GM19468 (cell line): ENCODE data around the gene PTPRD.
A peak's percentile ranks its signal among the peaks of the same experiment; 100 is the strongest.

ENCODE experiments used
- ATAC-seq: cut with Tn5 transposase; IDR thresholded peaks from one replicate; pipeline ENCODE4 v1.9.1; 2021; ENCODE audit warnings: mild to moderate bottlenecking, moderate library complexity, moderate number of reproducible peaks; ENCODE audit not compliant: unreplicated experiment; ENCODE audit errors: extremely low read depth

PTPRD gene

GRCh38 chr9:9799287-9799686 is 813.5 kb downstream of the PTPRD start:
- ATAC-seq = no peak

GRCh38 chr9:9792144-9792857 is 820.5 kb downstream of the PTPRD start:
- peak; percentile 48 for ATAC-seq

- ATAC-seq = no peak
Observed at GRCh38 chr9:9791611-9792010, 821.2 kb downstream of the PTPRD start.

- ATAC-seq = peak; percentile 34
Observed at GRCh38 chr9:9790216-9790872, 822.5 kb downstream of the PTPRD start.

- no peak for ATAC-seq
Observed at GRCh38 chr9:9783711-9784110, 829.1 kb downstream of the PTPRD start.

- no peak for ATAC-seq
Observed at GRCh38 chr9:9783211-9783610, 829.6 kb downstream of the PTPRD start.

GRCh38 chr9:9778293-9778692 is 834.5 kb downstream of the PTPRD start:
- ATAC-seq = no peak

- ATAC-seq = no peak
Observed at GRCh38 chr9:9774471-9774870, 838.3 kb downstream of the PTPRD start.

GRCh38 chr9:9771314-9771713 is 841.5 kb downstream of the PTPRD start:
- no peak for ATAC-seq

- ATAC-seq = no peak
Observed at GRCh38 chr9:9764821-9765220, 848.0 kb downstream of the PTPRD start.

- ATAC-seq = no peak
Observed at GRCh38 chr9:9754186-9754585, 858.6 kb downstream of the PTPRD start.

- ATAC-seq = no peak
Observed at GRCh38 chr9:9753266-9753665, 859.5 kb downstream of the PTPRD start.

- no peak for ATAC-seq
Observed at GRCh38 chr9:9752722-9753121, 860.1 kb downstream of the PTPRD start.

GRCh38 chr9:9751996-9752395 is 860.8 kb downstream of the PTPRD start:
- ATAC-seq = no peak

- no peak for ATAC-seq
Observed at GRCh38 chr9:9750719-9751118, 862.1 kb downstream of the PTPRD start.

GRCh38 chr9:9749591-9749990 is 863.2 kb downstream of the PTPRD start:
- no peak for ATAC-seq

- ATAC-seq = no peak
Observed at GRCh38 chr9:9747787-9748186, 865.0 kb downstream of the PTPRD start.

GRCh38 chr9:9746826-9747225 is 866.0 kb downstream of the PTPRD start:
- ATAC-seq = no peak

- ATAC-seq = no peak
Observed at GRCh38 chr9:9743822-9744221, 869.0 kb downstream of the PTPRD start.

GRCh38 chr9:9730174-9730573 is 882.6 kb downstream of the PTPRD start:
- no peak for ATAC-seq

GRCh38 chr9:9729082-9729481 is 883.7 kb downstream of the PTPRD start:
- no peak for ATAC-seq
